ENCODE results near the gene COL5A2. TPM values are rescaled to one million over a fixed set of nuclear protein-coding genes. Genes with fewer than 3 reads are reported as not detected.

Gene COL5A2
- total RNA-seq, 4 donors from 2014 or later = 16.1 to 62.8 (median 33.1) TPM

- Histone ChIP-seq H3K27me3 (no peaks in the 10 kb centered on the region), H3K4me3 (no peak overlapping the region), H3K27ac (no peak overlapping the region), H3K9me3 (no peaks in the 10 kb centered on the region), H3K4me1 (no peaks in the 10 kb centered on the region), H3K36me3 (no peaks in the 10 kb centered on the region)
- in situ Hi-C loops (cut with MboI; ENCODE audit: low pct_ligation_motif_present in 1 of 4, low pct_unique_long_range_greater_than_20kb in 1 of 4, low sequenced_read_pairs in 3 of 4) (no loop called here), intact Hi-C loops (cut with DNase I; ENCODE audit: low total_unique reads) (no loop called here)
- TF ChIP-seq POLR2A (IDR thresholded peaks at IDR 0.05) (no peak), POLR2AphosphoS5 (IDR thresholded peaks at IDR 0.05) (no peak), CTCF (IDR thresholded peaks at IDR 0.05) (no peak), EP300 (IDR thresholded peaks at IDR 0.05; ENCODE audit: low read depth) (no peak)
- no peak for DNase-seq
Measured at GRCh38 chr2:189191766-189192165, 12.2 kb upstream of the COL5A2 start.

DNA sequence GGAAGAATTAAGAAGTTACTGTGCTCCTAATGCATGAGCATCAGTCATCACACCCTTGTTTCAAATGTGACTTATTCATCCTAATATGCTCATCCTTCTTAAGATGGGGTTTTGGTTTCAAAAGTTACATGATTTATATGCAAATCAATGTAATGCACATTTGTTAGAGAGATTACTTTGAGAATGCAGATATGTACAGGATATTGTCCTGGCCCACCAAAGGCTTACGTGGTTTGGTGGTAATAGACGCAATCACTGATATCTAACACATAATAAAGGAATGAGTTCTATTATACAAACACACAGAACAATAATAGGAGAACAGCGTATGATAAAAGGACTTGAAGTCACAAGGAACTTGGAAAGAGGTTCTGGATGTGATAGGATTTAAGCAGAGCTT is 11.1 kb upstream of the COL5A2 start:
- H3K27ac ChIP-seq = no peak overlapping the region
- H3K9me3 ChIP-seq = no peaks in the 10 kb centered on the region
- TF ChIP-seq EP300 (IDR thresholded peaks at IDR 0.05; ENCODE audit: low read depth) (no peak), POLR2A (IDR thresholded peaks at IDR 0.05) (no peak), CTCF (IDR thresholded peaks at IDR 0.05) (no peak), POLR2AphosphoS5 (IDR thresholded peaks at IDR 0.05) (no peak)
- H3K4me1 ChIP-seq = no peaks in the 10 kb centered on the region
- intact Hi-C loops (cut with DNase I; ENCODE audit: low total_unique reads) (no loop called here), in situ Hi-C loops (cut with MboI; ENCODE audit: low pct_ligation_motif_present in 1 of 4, low pct_unique_long_range_greater_than_20kb in 1 of 4, low sequenced_read_pairs in 3 of 4) (no loop called here)
- DNase-seq = no peak
- no peaks in the 10 kb centered on the region for H3K36me3 ChIP-seq
- 63 to 89% methylated on average over 2 to 3 of the region's 3 CpGs for WGBS, 2 donors (ENCODE audit: low coverage in 1 of 2)
- H3K27me3 ChIP-seq = no peaks in the 10 kb centered on the region
- H3K4me3 ChIP-seq = no peak overlapping the region

GRCh38 chr2:189188115-189188805 is 8.7 kb upstream of the COL5A2 start:
- intact Hi-C loops (cut with DNase I; ENCODE audit: low total_unique reads) (no loop called here), in situ Hi-C loops (cut with MboI; ENCODE audit: low pct_ligation_motif_present in 1 of 4, low pct_unique_long_range_greater_than_20kb in 1 of 4, low sequenced_read_pairs in 3 of 4) (no loop called here)
- Histone ChIP-seq H3K27me3 (no peaks in the 10 kb centered on the region), H3K9me3 (no peaks in the 10 kb centered on the region), H3K36me3 (no peaks in the 10 kb centered on the region), H3K4me1 (no peaks in the 10 kb centered on the region), H3K27ac (no peak overlapping the region), H3K4me3 (no peak overlapping the region)
- no peak for DNase-seq
- WGBS, 2 donors (ENCODE audit: low coverage in 1 of 2) = 76 to 86% methylated on average over 3 of the region's 3 CpGs
- TF ChIP-seq POLR2A (IDR thresholded peaks at IDR 0.05) (no peak), EP300 (IDR thresholded peaks at IDR 0.05; ENCODE audit: low read depth) (no peak), CTCF (IDR thresholded peaks at IDR 0.05) (no peak), POLR2AphosphoS5 (IDR thresholded peaks at IDR 0.05) (no peak)

DNA sequence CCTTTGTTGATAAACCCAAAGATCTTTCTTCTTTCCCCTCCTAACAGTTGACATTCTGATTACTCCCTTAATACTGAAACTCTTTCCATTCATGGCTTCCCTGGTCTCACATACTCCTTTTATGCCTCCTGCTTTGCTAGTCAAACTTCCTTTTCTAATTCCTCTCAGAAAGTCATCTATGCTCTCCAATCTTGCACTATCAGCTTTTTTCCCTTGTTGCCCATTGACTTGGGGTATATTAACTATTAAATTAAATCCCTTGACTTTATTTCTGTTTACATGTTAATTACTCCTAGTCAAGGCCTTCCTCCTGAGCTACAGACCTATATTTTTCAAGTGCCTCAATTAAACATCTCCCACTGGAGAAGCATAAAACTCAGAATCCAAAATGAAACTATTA is 3.6 kb upstream of the COL5A2 start:
- TF ChIP-seq EP300 (IDR thresholded peaks at IDR 0.05; ENCODE audit: low read depth) (no peak), CTCF (IDR thresholded peaks at IDR 0.05) (no peak), POLR2A (IDR thresholded peaks at IDR 0.05) (no peak), POLR2AphosphoS5 (IDR thresholded peaks at IDR 0.05) (no peak)

More for the DNA sequence above, 3.6 kb upstream of the COL5A2 start:
- H3K4me3 ChIP-seq = no peak overlapping the region
- no peaks in the 10 kb centered on the region for H3K36me3 ChIP-seq
- no peak for DNase-seq
- in situ Hi-C loops (cut with MboI; ENCODE audit: low pct_ligation_motif_present in 1 of 4, low pct_unique_long_range_greater_than_20kb in 1 of 4, low sequenced_read_pairs in 3 of 4) (no loop called here), intact Hi-C loops (cut with DNase I; ENCODE audit: low total_unique reads) (no loop called here)
- no peaks in the 10 kb centered on the region for H3K27me3 ChIP-seq
- H3K4me1 ChIP-seq = peaks cover 0 to 22% (median 4%) of the 10 kb centered on the region in 4 donors
- H3K27ac ChIP-seq = no peak overlapping the region
- H3K9me3 ChIP-seq = no peaks in the 10 kb centered on the region
